ENCODE results near the gene UBALD1. TPM values are rescaled to one million over a fixed set of nuclear protein-coding genes. Genes with fewer than 3 reads are reported as not detected.

UBALD1 gene
- 10 to 100 TPM; 23.4 to 28.5 (median 23.9) TPM for polyA plus RNA-seq (ENCODE audit: insufficient read length in 3 of 3)
- long read RNA-seq, donor 1, transcript UBALD1-201 (3 exons, 1,413 nt): major isoform, 11 of 15 reads
- long read RNA-seq, donor 1, partial matches to known transcripts: 0 of 15 reads
- long read RNA-seq, donor 1, other reads (novel, unspliced or antisense): 0 of 15 reads
- long read RNA-seq, donor 2, transcript UBALD1-201 (3 exons, 1,413 nt): major isoform, 9 of 18 reads
- long read RNA-seq, donor 2, transcript UBALD1-205 (1 exons, 2,641 nt): minor isoform, 6 of 18 reads
- long read RNA-seq, donor 2, partial matches to known transcripts: 0 of 18 reads
- long read RNA-seq, donor 2, other reads (novel, unspliced or antisense): 0 of 18 reads
- long read RNA-seq, donor 3, transcript UBALD1-201 (3 exons, 1,413 nt): major isoform, 11 of 20 reads
- long read RNA-seq, donor 3, transcript UBALD1-205 (1 exons, 2,641 nt): minor isoform, 8 of 20 reads
- long read RNA-seq, donor 3, partial matches to known transcripts: 0 of 20 reads
- long read RNA-seq, donor 3, other reads (novel, unspliced or antisense): 0 of 20 reads
- long read RNA-seq, donor 4, transcript UBALD1-205 (1 exons, 2,641 nt): major isoform, 14 of 37 reads
- long read RNA-seq, donor 4, transcript UBALD1-201 (3 exons, 1,413 nt): minor isoform, 13 of 37 reads
- long read RNA-seq, donor 4, partial matches to known transcripts: 5 of 37 reads
- long read RNA-seq, donor 4, other reads (novel, unspliced or antisense): 0 of 37 reads
- long read RNA-seq, donor 5, transcript UBALD1-201 (3 exons, 1,413 nt): major isoform, 8 of 15 reads
- long read RNA-seq, donor 5, transcript UBALD1-205 (1 exons, 2,641 nt): minor isoform, 6 of 15 reads
- long read RNA-seq, donor 5, partial matches to known transcripts: 0 of 15 reads
- long read RNA-seq, donor 5, other reads (novel, unspliced or antisense): 0 of 15 reads
- long read RNA-seq, donor 6, transcript UBALD1-201 (3 exons, 1,413 nt): major isoform, 9 of 20 reads
- long read RNA-seq, donor 6, transcript UBALD1-205 (1 exons, 2,641 nt): major isoform, 9 of 20 reads
- long read RNA-seq, donor 6, partial matches to known transcripts: 0 of 20 reads
- long read RNA-seq, donor 6, other reads (novel, unspliced or antisense): 0 of 20 reads
- long read RNA-seq, donor 7, transcript UBALD1-205 (1 exons, 2,641 nt): minor isoform, 23 of 58 reads
- long read RNA-seq, donor 7, transcript UBALD1-201 (3 exons, 1,413 nt): major isoform, 26 of 58 reads
- long read RNA-seq, donor 7, partial matches to known transcripts: 5 of 58 reads
- long read RNA-seq, donor 7, other reads (novel, unspliced or antisense): 0 of 58 reads
- long read RNA-seq, donor 8, transcript UBALD1-205 (1 exons, 2,641 nt): major isoform, 6 of 9 reads
- long read RNA-seq, donor 8, partial matches to known transcripts: 0 of 9 reads
- long read RNA-seq, donor 8, other reads (novel, unspliced or antisense): 0 of 9 reads
- long read RNA-seq, donor 9, transcript UBALD1-205 (1 exons, 2,641 nt): minor isoform, 9 of 29 reads
- long read RNA-seq, donor 9, transcript UBALD1-201 (3 exons, 1,413 nt): major isoform, 19 of 29 reads
- long read RNA-seq, donor 9, partial matches to known transcripts: 0 of 29 reads
- long read RNA-seq, donor 9, other reads (novel, unspliced or antisense): 0 of 29 reads
- long read RNA-seq, donor 10, transcript UBALD1-201 (3 exons, 1,413 nt): minor isoform, 9 of 28 reads
- long read RNA-seq, donor 10, transcript UBALD1-205 (1 exons, 2,641 nt): major isoform, 14 of 28 reads
- long read RNA-seq, donor 10, partial matches to known transcripts: 5 of 28 reads
- long read RNA-seq, donor 10, other reads (novel, unspliced or antisense): 0 of 28 reads
- long read RNA-seq, donor 11, transcript UBALD1-201 (3 exons, 1,413 nt): major isoform, 12 of 21 reads
- long read RNA-seq, donor 11, transcript UBALD1-205 (1 exons, 2,641 nt): minor isoform, 9 of 21 reads
- long read RNA-seq, donor 11, partial matches to known transcripts: 0 of 21 reads
- long read RNA-seq, donor 11, other reads (novel, unspliced or antisense): 0 of 21 reads
- long read RNA-seq, donor 12, transcript UBALD1-201 (3 exons, 1,413 nt): major isoform, 18 of 31 reads
- long read RNA-seq, donor 12, transcript UBALD1-205 (1 exons, 2,641 nt): minor isoform, 10 of 31 reads
- long read RNA-seq, donor 12, partial matches to known transcripts: 0 of 31 reads
- long read RNA-seq, donor 12, other reads (novel, unspliced or antisense): 0 of 31 reads
- long read RNA-seq, donor 13, transcript UBALD1-201 (3 exons, 1,413 nt): minor isoform, 7 of 23 reads
- long read RNA-seq, donor 13, transcript UBALD1-205 (1 exons, 2,641 nt): major isoform, 14 of 23 reads
- long read RNA-seq, donor 13, partial matches to known transcripts: 0 of 23 reads
- long read RNA-seq, donor 13, other reads (novel, unspliced or antisense): 0 of 23 reads
- long read RNA-seq, donor 14: 0 reads
- long read RNA-seq, donor 15: 0 reads
- long read RNA-seq, donor 16, transcript UBALD1-201 (3 exons, 1,413 nt): major isoform, 21 of 41 reads
- long read RNA-seq, donor 16, transcript UBALD1-205 (1 exons, 2,641 nt): minor isoform, 17 of 41 reads
- long read RNA-seq, donor 16, partial matches to known transcripts: 0 of 41 reads
- long read RNA-seq, donor 16, other reads (novel, unspliced or antisense): 0 of 41 reads

DNA sequence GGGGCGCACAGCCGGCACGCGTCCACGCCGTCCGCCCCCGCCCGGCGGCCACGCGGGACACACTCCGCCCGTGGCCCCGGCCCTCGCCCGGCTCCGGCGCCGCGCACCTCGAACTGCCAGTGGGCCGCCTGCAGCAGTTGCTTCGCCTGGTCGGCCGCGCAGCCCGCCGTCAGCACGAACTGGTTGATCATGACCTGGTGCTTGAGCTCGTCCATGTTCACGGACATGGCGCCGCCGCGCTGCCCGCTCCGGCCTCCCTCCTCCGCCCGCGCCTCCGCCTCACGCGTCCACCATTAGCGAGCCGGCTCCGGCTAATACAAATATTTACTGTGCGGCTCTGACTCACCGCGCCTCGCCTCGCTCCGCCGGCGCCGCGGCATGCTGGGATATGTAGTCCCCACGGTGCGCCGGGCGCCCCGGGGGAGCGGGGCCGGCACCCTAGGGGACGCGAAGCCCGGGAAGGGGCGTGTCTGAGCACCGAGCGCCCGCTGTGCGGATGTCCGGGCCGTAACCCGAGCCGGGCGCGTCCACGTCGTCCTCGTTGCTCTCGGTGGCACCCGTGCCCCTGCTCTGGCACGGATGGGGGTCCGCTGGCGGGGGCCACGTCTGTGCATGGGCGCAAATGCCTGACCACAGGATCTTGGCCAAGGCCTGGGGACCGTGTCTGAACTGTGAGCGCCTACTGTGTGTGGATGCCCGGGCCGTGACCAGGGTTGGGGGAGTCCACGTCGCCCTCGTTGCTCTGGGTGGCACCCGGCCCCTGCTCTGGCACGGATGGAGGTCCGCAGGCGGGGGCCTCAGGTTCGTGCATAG lies at the start of gene UBALD1:
TSS of gene UBALD1 (minus strand) at position 318 of the 813 bp plus-strand sequence. CDS start at position 227, 91 bp downstream.
- peak; percentile 83 for DNase-seq

DNA sequence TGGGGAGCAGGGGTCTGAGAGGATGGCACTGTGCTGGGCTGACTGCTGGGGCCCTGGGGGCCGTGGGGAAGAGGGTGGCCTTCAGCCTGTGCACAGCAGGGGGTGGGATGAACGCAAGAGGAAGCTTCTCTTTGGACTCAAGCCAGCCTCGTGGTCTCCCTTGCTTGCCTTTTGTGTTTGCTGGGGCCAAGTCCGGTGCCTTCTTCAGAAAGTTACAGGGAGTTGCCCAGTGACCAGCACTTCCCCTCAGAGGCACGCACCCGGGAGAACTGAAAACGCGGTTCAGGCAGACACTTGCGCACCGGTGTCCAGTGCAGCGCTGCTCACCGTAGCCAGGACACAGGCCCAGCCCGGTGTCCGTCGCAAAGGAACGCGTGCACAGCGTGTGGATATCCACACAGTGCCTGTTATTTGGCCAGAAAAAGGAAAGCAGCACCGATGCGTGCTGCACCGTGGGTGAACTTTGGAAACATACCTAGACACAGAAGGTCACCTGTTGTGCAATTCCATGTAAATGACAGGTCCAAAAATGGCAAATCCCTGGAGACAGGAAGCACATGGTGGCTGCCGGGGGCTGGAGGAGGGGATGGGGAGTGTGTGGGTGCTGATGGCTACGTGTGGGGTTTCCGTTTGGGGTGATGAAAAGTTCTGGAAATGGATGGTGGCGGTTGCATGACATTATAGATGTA lies 49.2 kb upstream of the UBALD1 start:
- DNase-seq: no peak

DNA sequence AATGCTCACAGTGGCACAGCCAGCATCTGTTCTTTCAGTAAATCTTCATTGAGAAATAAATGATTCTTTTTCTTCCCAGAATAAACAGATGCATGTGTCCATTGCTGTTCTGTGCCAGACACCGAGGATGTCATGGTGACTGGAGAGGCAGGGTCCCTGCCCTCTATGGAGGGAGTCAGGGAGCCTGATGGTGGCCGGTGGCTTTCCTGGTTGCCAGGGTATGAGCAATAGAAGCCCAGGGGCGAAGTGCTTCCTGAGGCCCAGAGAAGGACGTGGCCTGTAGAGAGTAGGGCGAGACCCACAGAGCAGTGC lies 48.7 kb upstream of the UBALD1 start:
- DNase-seq: no peak

DNA sequence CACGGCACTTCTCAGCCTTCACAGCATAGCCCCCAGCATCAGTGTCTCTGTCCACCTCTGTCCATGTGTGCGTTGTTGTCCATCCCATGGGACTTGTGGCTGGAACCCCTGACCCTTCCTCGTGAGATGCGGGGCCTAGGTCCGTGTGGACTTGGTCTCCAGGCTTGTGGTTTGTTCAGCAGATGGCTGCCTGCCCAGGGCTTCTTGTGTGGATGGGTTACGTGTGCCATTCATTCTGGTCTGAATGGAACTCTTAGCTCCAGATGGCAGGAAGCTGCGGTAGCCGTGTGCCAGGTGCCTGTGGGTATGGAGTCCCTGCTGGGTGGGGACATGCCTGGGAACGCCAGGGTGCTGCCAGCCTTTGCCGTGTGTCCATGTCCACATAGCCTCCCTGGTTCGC lies 47.0 kb upstream of the UBALD1 start:
- no peak for DNase-seq

DNA sequence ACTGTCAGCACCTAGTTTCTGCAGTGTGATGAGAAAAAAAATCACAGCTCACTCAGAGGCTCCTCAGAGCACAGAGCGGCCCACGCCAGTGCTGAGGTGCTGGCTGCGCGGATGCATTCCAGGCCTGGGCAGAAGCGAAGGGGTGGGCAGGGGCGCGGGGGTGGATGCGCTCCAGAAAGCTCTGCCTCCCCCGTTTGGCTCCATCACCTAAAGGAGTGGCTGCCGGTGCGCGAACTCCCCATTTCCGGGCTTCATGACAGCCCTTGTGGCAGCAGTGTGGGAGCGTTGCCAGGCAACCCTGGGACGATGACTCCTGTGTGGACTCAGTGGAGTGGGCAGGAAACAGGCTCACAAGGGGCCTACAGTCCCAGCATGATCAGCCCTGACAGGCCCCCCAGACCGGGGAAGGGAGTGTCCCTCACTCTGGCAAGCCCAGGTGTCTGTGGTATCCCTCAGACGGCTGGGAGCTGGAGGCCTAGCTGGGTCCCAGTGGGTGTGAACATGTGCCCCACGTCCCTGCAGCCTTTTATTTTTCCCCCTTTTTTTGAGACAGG lies 45.8 kb upstream of the UBALD1 start:
- peak; percentile 92 for DNase-seq

DNA sequence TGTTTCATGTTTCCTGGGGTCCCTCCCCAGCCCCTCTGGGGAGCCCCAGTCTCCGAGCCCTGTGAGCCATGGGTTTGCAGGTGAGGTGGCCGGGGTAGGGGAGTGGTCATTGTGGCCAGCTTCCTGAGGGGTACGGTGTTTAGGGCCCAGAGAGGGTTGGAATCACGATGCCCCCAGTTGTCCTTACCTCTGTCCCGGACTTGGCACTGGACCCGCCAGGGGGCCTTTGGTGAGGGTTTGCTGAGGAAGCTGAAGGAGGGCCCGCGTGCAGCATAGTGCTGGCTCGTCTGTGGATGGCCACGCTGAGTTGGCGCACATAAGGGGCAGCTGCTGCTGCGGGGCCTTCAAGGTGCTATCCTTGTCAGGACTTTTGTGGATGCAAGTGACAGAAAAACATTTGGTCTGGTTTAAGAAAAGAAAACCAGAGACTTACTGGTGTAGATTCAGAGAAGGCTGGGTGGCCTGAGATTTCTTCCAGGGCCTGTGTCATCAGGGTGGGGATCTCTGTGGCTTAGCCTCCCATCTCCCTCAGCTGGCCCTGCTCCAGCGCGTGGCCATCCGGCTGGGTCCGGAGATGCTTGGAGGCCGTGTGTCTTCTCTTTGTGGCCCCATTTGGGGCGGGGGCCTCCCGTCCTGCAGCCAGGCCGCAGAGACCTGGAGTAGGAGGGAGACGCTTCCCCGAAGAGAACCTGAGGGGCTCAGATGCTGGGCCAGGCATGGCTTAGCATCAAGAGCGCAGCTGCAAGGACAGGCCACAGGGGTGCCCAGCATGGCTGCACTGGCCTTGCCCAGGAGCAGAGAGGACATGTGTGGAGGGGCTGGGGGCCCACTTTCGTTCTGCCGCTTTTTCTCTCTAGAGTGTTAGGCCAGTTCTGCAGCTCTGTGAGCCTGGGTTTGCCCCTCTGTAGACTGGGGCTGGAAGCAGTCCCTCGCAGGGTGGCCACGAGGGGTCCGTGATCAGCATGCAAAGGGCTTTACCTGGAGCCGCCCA lies 45.0 kb upstream of the UBALD1 start:
- no peak for DNase-seq

DNA sequence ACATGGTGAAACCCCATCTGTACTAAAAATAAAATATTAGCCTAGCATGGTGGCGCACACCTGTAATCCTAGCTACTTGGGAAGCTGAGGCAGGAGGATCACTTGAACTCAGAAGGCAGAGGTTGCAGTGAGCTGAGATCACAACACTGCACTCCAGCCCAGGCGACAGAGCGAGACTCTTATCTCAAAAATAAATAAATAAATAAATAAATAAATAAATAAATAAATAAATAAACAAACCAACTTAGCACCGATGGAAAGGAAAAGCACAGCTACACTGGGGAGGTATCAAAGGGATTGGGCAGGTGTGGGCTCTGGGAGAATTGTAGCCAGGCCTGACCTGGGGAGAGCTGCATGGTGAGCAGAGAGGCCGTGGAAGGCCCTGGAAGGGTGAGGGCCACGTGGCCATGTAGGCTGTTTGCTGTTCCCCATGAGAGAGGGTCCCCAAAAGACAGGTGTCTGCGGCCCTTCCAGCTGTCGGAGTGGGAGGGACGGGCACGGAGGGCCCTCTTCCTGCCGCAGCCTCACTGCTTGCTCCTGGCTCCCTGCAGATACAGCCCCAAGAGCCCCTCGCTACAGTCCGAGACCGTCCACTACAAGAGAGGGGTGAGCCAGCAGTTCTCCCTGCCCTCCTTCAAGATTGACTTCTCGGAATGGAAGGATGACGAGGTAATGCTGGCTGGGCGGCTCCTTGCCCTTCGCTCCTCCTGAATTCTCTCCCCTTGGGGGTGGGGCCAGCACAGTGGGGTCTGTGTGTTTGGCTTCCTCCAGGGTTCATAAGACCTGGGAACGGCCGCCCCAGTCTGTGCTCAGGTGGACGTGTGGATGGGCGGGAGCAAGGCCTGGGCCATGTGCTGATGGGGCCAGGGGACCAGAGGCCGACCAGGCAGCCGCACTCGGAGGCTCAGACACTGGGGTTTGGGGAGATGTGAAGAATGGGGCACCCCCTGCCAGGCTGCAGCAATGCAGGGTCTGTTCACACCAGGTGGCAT lies 42.3 kb upstream of the UBALD1 start:
- DNase-seq: no peak

DNA sequence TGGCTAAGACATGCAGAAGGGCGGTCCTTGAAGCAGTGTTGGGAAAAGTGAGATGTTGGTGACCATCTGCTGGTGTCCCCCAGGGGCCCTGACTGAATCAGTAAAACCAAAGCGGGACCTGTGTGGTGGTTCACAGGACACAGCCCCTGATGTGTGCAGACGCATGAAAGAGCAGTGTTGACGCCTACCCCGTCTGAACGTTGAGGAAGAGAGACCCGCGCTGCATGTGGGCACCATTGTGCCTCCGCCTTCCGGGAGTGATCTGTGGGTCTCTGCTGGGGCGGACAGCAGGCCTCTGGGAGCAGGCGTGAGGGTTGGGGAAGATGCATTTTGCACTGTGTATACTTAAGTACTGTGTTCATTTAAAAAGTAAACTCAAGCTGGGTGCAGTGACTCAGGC lies 41.5 kb upstream of the UBALD1 start:
- no peak for DNase-seq

DNA sequence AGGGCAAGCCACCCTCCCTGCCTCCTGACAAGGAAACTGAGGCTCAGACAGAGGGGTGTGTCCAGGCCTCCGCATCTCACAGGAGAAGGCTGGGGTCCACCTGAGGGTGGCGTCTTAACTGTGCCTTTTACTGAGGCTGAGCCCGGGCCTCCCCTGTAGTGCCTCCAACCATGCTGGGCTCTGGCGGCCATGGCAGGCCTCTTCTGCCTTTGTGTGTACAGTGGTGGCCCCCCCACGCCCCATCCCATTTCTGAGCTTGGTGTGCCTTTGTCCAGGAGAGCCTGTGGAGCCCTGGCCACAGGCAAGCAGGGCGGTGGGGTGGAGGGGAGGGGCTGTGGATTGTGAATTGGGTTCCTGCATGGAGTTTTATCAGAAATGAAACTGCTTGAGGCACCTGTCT lies 41.1 kb upstream of the UBALD1 start:
- DNase-seq: no peak

DNA sequence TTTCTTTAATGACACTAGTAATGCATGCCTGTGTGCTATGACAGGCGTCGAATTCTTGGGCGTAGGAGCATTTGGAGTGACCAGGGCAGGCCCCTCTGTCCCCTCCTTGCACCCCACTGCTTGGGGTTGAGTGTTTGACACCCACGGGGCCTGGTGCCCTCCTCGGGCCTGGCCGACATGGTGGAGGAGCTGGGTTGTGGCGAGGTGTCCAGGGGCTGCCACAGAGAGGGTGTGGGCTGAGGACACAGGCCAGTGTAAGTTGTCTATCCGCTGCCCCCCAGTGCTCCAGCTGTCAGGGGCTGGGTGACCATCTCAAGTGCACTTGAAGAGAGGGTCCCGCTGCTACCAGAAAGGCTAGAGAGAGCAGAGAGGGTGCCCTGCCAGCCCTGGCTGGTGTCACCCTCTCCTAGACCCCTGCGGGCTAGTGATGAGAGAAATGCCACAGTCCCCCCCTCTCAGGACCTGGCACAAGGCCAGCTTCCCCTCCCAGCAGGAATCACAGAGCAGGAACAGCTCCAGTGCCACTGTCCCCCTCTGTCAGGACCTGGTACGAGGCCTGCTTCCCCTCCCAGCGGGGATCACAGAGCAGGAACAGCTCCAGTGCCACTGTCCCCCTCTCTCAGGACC lies 40.4 kb upstream of the UBALD1 start:
- DNase-seq: no peak

DNA sequence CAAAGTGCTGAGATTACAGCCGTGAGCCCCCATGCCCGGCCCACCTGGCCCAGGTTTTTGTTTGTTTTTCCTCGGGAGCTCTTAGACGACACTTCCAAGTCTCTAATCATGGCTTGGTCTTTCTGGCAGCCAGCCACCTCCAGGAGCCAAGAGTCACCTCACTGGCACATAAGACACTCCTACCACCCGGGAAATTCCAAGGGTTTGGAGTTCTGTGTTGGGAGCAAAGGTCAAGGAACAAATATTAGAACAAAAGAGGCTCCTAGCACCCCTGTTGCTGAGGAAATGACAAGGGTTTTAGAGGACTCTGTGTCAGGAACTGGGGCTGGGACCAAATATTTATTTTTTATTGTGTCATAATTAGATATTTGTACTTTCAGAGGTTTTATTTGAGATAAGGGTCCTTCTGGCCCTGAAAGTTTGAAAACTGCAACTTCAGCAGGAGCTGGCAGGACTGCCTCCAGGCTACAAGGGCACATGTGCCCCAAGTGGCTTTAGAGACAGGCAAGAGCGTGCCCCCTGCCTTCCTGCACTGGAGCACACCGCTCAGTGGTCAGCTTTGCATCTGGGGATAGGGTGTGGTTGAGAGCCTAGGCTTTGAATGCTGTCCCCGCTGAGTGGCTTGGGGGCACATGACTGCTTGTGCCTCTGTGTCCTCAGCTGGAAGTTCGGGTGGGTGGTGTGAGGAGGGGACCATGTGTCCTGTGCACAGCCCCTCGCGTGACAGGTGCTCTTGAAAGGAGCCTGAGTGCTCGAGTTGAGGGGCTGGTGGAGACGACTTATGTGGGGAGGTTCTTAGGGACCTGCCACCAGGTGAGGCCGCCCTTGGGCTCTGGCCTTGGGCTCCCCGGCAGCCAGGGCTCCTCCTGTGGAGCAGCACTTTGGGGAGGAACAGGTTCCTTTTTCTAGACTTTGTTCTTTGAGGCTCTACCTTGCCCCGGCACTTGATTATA lies 39.6 kb upstream of the UBALD1 start:
- no peak for DNase-seq

DNA sequence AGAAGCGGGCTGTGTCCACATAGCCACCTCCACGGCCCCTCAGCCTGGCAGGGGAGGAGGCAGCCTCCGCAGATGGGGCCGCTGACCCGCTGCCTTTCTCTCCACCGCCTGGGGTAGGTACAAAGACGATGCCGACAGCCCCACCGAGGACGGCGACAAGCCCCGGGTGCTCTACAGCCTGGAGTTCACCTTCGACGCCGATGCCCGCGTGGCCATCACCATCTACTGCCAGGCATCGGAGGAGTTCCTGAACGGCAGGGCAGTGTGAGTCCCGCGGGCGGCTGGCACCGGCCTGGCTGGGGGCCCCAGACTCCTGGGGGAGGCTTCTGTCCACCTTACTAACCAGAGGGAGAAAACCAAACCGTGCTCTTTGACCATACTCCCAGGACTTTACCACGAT lies 37.9 kb upstream of the UBALD1 start:
- DNase-seq: no peak

DNA sequence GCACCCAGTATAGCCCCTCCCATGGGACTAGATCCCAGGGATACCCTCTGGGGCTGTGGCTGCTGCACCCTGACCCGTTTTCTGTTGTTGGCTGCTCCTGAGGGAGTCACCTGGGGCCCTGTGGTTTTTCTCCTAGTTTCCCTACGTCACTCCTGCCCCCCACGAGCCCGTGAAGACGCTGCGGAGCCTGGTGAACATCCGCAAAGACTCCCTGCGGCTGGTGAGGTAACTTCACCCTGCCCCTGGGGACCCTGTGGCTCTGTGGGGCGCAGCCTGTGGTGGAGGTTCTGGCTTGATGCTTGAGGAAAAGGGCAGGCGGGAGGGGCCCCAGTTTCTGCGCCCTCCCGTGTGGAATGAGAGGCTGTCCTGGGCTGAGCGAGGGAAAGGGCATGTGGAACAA lies 37.1 kb upstream of the UBALD1 start:
- DNase-seq: no peak
